GM12874 (cell line): ENCODE measurements around the gene LRCH1.

Experiments used
- TF ChIP-seq, protein P1 (sequence below): IDR thresholded peaks from 2 replicates; pipeline ENCODE4 v1.5.1; 2011; ENCODE audit warnings: low read depth, mild to moderate bottlenecking, control low read depth, low read length, moderate library complexity; ENCODE audit not compliant: insufficient read depth

Gene LRCH1

DNA sequence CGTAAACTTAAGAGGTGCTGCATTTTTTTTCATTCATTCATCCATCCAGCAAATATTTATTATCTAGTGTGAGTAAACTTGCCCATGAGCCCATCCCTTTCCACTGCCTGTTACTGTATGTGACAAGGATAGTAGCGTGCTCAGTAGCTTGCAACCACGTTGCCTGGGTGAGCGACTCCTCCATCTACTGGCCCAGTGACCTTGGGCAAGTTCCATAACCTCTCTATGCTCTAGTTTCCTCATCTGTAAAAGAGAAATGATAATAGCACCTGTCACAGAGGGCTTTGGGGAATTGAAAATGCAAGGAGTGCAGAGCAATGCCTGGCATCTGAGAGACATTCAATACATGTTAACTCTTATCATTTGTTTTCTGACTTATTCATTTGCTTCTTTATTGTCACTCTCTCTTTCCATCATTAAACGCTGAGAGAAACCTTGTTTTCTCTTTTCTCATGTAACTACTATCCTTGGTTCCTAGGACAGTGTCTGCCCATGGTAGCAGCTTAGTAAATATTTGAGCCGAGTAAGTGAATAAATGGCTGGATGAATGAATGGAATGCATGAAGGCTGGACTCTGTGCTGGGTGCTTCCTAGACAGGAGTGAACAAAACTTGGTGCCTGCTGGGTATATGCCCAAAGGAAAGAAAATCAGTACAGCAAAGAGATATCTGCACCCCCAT lies 19.9 kb downstream of the LRCH1 start:
- TF ChIP-seq, protein P1, sequence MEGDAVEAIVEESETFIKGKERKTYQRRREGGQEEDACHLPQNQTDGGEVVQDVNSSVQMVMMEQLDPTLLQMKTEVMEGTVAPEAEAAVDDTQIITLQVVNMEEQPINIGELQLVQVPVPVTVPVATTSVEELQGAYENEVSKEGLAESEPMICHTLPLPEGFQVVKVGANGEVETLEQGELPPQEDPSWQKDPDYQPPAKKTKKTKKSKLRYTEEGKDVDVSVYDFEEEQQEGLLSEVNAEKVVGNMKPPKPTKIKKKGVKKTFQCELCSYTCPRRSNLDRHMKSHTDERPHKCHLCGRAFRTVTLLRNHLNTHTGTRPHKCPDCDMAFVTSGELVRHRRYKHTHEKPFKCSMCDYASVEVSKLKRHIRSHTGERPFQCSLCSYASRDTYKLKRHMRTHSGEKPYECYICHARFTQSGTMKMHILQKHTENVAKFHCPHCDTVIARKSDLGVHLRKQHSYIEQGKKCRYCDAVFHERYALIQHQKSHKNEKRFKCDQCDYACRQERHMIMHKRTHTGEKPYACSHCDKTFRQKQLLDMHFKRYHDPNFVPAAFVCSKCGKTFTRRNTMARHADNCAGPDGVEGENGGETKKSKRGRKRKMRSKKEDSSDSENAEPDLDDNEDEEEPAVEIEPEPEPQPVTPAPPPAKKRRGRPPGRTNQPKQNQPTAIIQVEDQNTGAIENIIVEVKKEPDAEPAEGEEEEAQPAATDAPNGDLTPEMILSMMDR, result no peak

DNA sequence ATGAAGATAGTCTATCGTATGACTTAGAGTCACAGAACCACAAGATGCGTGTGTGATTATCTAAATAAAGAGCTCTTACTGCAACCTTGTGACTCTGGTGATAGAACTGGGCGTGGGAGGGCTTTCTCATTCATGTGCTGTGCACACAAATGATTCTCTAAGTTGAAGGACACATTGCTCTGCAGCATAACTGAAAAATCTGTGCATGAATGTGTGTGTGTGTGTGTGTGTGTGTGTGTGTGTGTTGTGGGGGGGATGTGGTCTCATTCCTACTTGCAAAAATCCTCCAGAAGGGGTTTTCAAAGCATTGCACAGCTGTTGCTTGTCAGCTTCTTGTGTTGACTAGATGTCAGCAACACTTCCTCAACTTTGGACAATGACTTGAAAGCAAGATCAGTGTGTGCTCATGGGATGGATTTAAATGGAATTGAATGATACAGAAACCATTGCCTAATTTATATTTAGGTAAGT lies 22.4 kb downstream of the LRCH1 start:
- TF ChIP-seq, protein P1, result no peak

DNA sequence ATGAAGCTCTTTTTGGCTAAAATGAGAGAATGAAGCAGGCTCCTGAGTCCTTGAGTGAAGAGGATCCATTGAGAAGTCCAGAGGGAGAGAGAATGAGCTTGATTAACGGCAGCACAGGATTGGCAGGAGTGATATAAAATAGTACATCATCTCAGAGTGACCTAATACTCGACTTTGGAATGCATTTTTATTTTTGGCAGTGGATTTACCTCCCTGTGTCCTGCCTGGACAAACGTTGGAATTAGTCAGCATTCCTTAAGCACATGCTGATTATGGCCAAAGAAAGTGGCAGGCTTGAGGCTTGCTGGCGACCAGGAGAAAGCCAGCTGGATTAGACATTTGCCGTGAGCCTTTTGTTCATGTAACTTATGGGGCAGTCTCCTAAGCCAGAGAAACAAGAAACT lies 22.9 kb downstream of the LRCH1 start:
- TF ChIP-seq, protein P1, result no peak

DNA sequence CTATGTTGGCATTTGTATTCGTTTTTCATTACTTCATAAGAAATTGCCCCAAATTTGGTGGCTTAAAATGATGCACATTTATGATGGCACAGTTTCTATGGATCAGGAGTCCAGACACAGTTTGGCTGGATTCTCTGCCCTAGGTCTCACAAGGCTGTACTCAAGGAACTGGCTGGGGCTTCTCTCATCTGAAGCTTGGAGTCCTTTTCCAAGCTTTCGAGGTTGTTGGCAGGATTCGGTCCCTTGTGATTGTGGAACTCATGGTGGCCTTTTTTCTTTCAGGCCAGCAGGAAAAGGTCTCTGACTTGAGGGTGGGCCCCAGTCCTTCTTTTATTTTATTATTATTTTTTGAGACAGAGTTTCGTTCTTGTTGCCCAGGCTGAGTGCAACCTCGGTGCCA lies 23.8 kb downstream of the LRCH1 start:
- TF ChIP-seq, protein P1, result no peak

DNA sequence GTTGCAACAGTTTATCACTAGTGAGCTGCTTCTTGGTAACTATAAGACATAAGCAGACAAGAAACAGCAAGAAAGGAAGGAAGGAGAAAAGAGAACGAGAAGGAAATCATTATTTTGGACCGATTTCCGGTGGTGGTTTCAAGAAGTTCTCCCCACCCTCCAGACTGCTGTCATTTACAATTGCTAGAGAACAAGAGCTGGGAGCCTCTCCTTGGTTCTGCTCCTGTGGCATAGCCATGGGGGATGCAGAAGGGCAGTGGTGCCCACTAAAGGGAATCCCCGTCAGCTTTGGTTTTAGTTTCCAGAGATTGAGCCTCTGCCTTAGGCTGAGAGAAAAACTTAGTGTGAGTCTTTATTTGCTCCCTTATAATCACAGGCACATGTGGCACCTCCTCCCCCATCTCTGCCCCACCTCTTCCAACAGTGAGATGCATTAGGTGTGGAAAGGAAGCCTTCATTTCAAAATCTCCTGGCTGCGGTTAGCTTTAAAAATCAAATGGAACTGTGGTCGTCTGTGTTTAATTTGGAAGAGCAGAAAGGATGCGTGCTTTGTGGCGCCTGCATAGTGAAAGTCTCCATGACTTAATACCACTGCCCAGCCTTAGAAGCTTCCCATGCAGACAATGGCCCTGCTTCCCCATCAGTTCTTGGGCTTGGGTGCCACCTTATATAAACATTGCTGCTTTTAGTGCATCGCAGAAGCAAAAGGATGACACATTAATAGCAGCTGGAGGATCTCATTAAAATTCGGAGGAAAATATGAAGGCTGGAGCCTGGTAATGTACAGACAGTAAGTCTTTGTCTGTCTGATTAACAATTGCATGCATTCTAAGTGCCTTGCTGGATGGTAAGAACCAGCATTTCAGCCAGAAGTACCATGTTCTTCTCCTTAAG lies 25.0 kb downstream of the LRCH1 start:
- TF ChIP-seq, protein P1, result no peak

DNA sequence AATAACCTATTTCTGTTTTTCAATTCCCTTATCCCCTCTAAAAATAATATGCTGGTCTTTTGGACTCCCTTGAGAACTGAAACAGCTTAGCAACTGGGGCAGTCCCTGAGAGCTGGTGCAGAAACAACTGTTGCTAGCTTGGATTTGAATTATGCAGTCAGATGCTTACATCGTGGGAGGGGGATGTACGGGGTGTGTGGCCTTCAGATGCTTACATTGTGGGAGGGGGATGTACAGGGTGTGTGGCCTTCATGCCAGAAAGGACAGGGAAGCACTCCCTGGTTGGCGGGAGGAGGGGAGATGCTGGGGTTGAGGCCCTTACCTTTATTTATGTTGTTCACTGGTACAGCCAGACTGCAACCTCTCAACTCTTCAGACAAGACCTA lies 25.6 kb downstream of the LRCH1 start:
- TF ChIP-seq, protein P1, result no peak

DNA sequence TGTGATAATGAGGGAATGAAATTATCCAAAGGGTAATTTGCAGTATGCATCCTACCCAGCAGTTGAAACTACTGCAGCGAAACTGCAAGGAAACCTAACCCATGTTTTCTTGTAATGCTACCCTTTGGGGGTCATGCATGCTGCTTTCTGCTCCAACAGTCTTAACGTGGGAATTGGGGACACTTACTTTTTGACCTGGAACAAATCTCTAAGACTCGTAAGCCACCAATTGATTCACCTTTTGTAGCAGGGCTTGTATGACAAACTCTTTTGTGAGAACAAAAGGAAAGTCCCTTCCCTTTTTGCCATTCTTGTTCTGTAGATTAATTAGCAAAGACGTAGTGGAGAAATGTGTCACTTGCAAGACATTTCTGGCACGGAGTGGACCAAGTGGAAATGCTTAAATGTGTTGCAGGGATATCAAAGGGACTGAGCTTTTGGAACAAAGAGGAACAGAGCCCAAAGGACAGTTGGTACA lies 27.4 kb downstream of the LRCH1 start:
- TF ChIP-seq, protein P1, result no peak
